Large intestine (tissue), 3 donors: Measurements from ENCODE around the gene AKAP13. TPM values are rescaled to one million over a fixed set of nuclear protein-coding genes. Genes with fewer than 3 reads are reported as not detected.
A peak's percentile ranks its signal among the peaks of the same experiment; 100 is the strongest.

ENCODE experiments used
- DNase-seq, 2 donors: peaks; one replicate each; pipeline versions ENCODE4 v3.0.0 to v3.0.0-alpha.2; 2013
- H3K27ac ChIP-seq: one replicate; pipeline ENCODE4 v1.5.1; 2013; ENCODE audit warnings: low read length
- H3K27me3 ChIP-seq: 2 replicates; pipeline ENCODE4 v1.6.1; 2013; ENCODE audit warnings: low read length; ENCODE audit not compliant: control insufficient read depth, insufficient read depth
- H3K36me3 ChIP-seq: 2 replicates; pipeline ENCODE4 v1.6.1; 2013; ENCODE audit warnings: low read length; ENCODE audit not compliant: control insufficient read depth, insufficient read depth
- H3K4me1 ChIP-seq: one replicate; pipeline ENCODE4 v1.6.1; 2013; ENCODE audit warnings: low read length; ENCODE audit not compliant: control insufficient read depth, insufficient read depth
- H3K4me3 ChIP-seq: one replicate; pipeline ENCODE4 v1.5.1; 2013; ENCODE audit warnings: low read length
- H3K9me3 ChIP-seq: one replicate; pipeline ENCODE4 v1.6.1; 2013; ENCODE audit warnings: mild to moderate bottlenecking, low read depth, low read length, moderate library complexity; ENCODE audit not compliant: control insufficient read depth
- WGBS: methylation state at CpG from one replicate; pipeline ENCODE4 v1.1.5; 2013; ENCODE audit warnings: low lambda C conversion rate; ENCODE audit not compliant: insufficient coverage; 5-methylcytosine and 5-hydroxymethylcytosine counted together
- polyA plus RNA-seq: library from polyadenylated mRNA; unstranded; fragments of 120-200 nt; gene quantifications from one replicate; pipeline ENCODE4 v1.2.1, GENCODE V29; 2013

Gene AKAP13
- polyA plus RNA-seq, 1 donor = 68.9 TPM

- no peaks in the 10 kb centered on the region for H3K4me1 ChIP-seq
- no peaks in the 10 kb centered on the region for H3K27me3 ChIP-seq
- WGBS = no CpG with 5 or more reads among the region's 27 CpGs
- peaks cover 34% of the 10 kb centered on the region for H3K36me3 ChIP-seq
- H3K9me3 ChIP-seq = no peaks in the 10 kb centered on the region
- H3K4me3 ChIP-seq = no peak overlapping the region
- peak overlapping the region; percentile 21 for H3K27ac ChIP-seq
- peak in 1 of 2 donors; percentile 26 for DNase-seq
Measured at GRCh38 chr15:85750319-85751290, 370.2 kb downstream of the AKAP13 start.

- Histone ChIP-seq H3K36me3 (peaks cover 25% of the 10 kb centered on the region), H3K27ac (no peak overlapping the region), H3K4me1 (no peaks in the 10 kb centered on the region), H3K9me3 (no peaks in the 10 kb centered on the region), H3K27me3 (no peaks in the 10 kb centered on the region), H3K4me3 (no peak overlapping the region)
- no peak for DNase-seq
- WGBS = no CpG with 5 or more reads among the region's 15 CpGs
Measured at GRCh38 chr15:85751291-85752123, 371.1 kb downstream of the AKAP13 start.

GRCh38 chr15:85752124-85752475 is 371.7 kb downstream of the AKAP13 start:
- WGBS = no CpG with 5 or more reads among the region's 15 CpGs
- Histone ChIP-seq H3K27ac (no peak overlapping the region), H3K36me3 (peaks cover 20% of the 10 kb centered on the region), H3K4me3 (no peak overlapping the region), H3K4me1 (no peaks in the 10 kb centered on the region), H3K27me3 (no peaks in the 10 kb centered on the region), H3K9me3 (no peaks in the 10 kb centered on the region)
- no peak for DNase-seq

- no CpG with 5 or more reads among the region's 8 CpGs for WGBS
- no peak overlapping the region for H3K27ac ChIP-seq
- H3K27me3 ChIP-seq = no peaks in the 10 kb centered on the region
- H3K9me3 ChIP-seq = no peaks in the 10 kb centered on the region
- DNase-seq = no peak
- no peak overlapping the region for H3K4me3 ChIP-seq
- H3K4me1 ChIP-seq = no peaks in the 10 kb centered on the region
- peaks cover 16% of the 10 kb centered on the region for H3K36me3 ChIP-seq
Measured at GRCh38 chr15:85752491-85752961, 372.1 kb downstream of the AKAP13 start.

GRCh38 chr15:85753261-85753660 is 372.9 kb downstream of the AKAP13 start:
- no peak for DNase-seq
- H3K9me3 ChIP-seq = no peaks in the 10 kb centered on the region
- no CpG with 5 or more reads among the region's 1 CpG for WGBS
- H3K27me3 ChIP-seq = no peaks in the 10 kb centered on the region
- H3K4me3 ChIP-seq = no peak overlapping the region
- no peak overlapping the region for H3K27ac ChIP-seq
- H3K4me1 ChIP-seq = no peaks in the 10 kb centered on the region
- peaks cover 10% of the 10 kb centered on the region for H3K36me3 ChIP-seq

- no peak overlapping the region for H3K4me3 ChIP-seq
- no peaks in the 10 kb centered on the region for H3K9me3 ChIP-seq
- H3K36me3 ChIP-seq = peaks cover 8% of the 10 kb centered on the region
- no peak for DNase-seq
- no peak overlapping the region for H3K27ac ChIP-seq
- H3K27me3 ChIP-seq = no peaks in the 10 kb centered on the region
- no peaks in the 10 kb centered on the region for H3K4me1 ChIP-seq
- WGBS = no CpG with 5 or more reads among the region's 10 CpGs
Measured at GRCh38 chr15:85753791-85754452, 373.5 kb downstream of the AKAP13 start.

- WGBS = no CpG with 5 or more reads among the region's 7 CpGs
- peaks cover 16% of the 10 kb centered on the region for H3K36me3 ChIP-seq
- no peak for DNase-seq
- no peak overlapping the region for H3K4me3 ChIP-seq
- H3K27ac ChIP-seq = no peak overlapping the region
- H3K4me1 ChIP-seq = no peaks in the 10 kb centered on the region
- H3K9me3 ChIP-seq = no peaks in the 10 kb centered on the region
- H3K27me3 ChIP-seq = no peaks in the 10 kb centered on the region
Measured at GRCh38 chr15:85754989-85755388, 374.6 kb downstream of the AKAP13 start.

GRCh38 chr15:85755471-85755870 is 375.1 kb downstream of the AKAP13 start:
- no peak overlapping the region for H3K4me3 ChIP-seq
- peaks cover 17% of the 10 kb centered on the region for H3K36me3 ChIP-seq
- WGBS = no CpG with 5 or more reads among the region's 11 CpGs
- no peaks in the 10 kb centered on the region for H3K27me3 ChIP-seq
- no peak overlapping the region for H3K27ac ChIP-seq
- no peak for DNase-seq
- H3K4me1 ChIP-seq = no peaks in the 10 kb centered on the region
- H3K9me3 ChIP-seq = no peaks in the 10 kb centered on the region

GRCh38 chr15:85755942-85756341 is 375.5 kb downstream of the AKAP13 start:
- H3K4me3 ChIP-seq = no peak overlapping the region
- H3K9me3 ChIP-seq = no peaks in the 10 kb centered on the region
- WGBS = no CpG with 5 or more reads among the region's 4 CpGs
- no peaks in the 10 kb centered on the region for H3K27me3 ChIP-seq
- H3K36me3 ChIP-seq = peaks cover 17% of the 10 kb centered on the region
- H3K27ac ChIP-seq = no peak overlapping the region
- no peaks in the 10 kb centered on the region for H3K4me1 ChIP-seq
- no peak for DNase-seq
